OCI-LY3 (cell line): Measurements from ENCODE around the gene SLC10A3.

ENCODE experiments used
- H2AFZ ChIP-seq: fragments of 200-600, 300-600 bp; shearing (Covaris generic); 2 replicates; pipeline ENCODE4 v1.6.0; 2014; ENCODE audit warnings: antibody characterized with exemption, low read depth, low read length
- H3K27ac ChIP-seq: fragments of 200-600, 300-600 bp; sonication (generic); 2 replicates; pipeline ENCODE4 v1.5.1; 2014; ENCODE audit warnings: mild to moderate bottlenecking, low read length, moderate library complexity, mixed read lengths
- H3K27me3 ChIP-seq: fragments of 200-600, 300-600 bp; sonication (generic); 2 replicates; pipeline ENCODE4 v1.6.1; 2014; ENCODE audit warnings: low read depth, low read length, mixed read lengths
- H3K36me3 ChIP-seq: fragments of 200-600, 300-600 bp; sonication (generic); replicated peaks from 2 replicates; pipeline ENCODE3; 2014; ENCODE audit warnings: low read depth, low read length, mixed read lengths
- H3K4me1 ChIP-seq: fragments of 300-600, 200-600 bp; sonication (generic); 2 replicates; pipeline ENCODE4 v1.6.1; 2014; ENCODE audit warnings: low read length, mixed read lengths
- H3K4me2 ChIP-seq: fragments of 200-600, 300-600 bp; sonication (generic); 2 replicates; pipeline ENCODE4 v1.6.1; 2014; ENCODE audit warnings: low read length, mixed read lengths
- H3K4me3 ChIP-seq: fragments of 300-600, 200-600 bp; sonication (generic); 2 replicates; pipeline ENCODE4 v1.5.1; 2014; ENCODE audit warnings: antibody characterized with exemption, mild to moderate bottlenecking, low read length, moderate library complexity
- H3K79me2 ChIP-seq: fragments of 300-600, 200-600 bp; shearing (Covaris generic); 2 replicates; pipeline ENCODE4 v1.6.1; 2014; ENCODE audit warnings: mild to moderate bottlenecking, low read length, mixed read lengths
- H3K9ac ChIP-seq: fragments of 300-600, 200-600 bp; shearing (Covaris generic); 2 replicates; pipeline ENCODE4 v1.6.0; 2014; ENCODE audit warnings: mild to moderate bottlenecking, low read length, moderate library complexity
- H3K9me3 ChIP-seq: fragments of 200-600, 300-600 bp; shearing (Covaris generic); 2 replicates; pipeline ENCODE4 v1.6.1; 2014; ENCODE audit warnings: low read length, mixed read lengths; ENCODE audit not compliant: insufficient read depth
- H4K20me1 ChIP-seq: fragments of 200-600, 300-600 bp; sonication (generic); 2 replicates; pipeline ENCODE4 v1.6.1; 2016; ENCODE audit warnings: low read length, mixed read lengths; ENCODE audit not compliant: insufficient read depth
- CTCF ChIP-seq: fragments of 200-600, 300-600 bp; sonication (generic); IDR thresholded peaks from 2 replicates; pipeline ENCODE4 v1.5.1; 2014; ENCODE audit warnings: antibody characterized with exemption, low read length, low read depth
- EZH2phosphoT487 ChIP-seq: fragments of 200-600 bp; shearing (Covaris generic); IDR thresholded peaks from 2 replicates; pipeline ENCODE4 v1.6.1; 2018; ENCODE audit warnings: antibody characterized with exemption, mixed run types, low read depth

The SLC10A3 gene

GRCh38 chrX:154458116-154458953 lies 32.1 kb downstream of the SLC10A3 start, which contains the start of gene PLXNA3:
Gene PLXNA3 (plus strand): TSS chrX:154458281. CDS start chrX:154460184, 1,903 bp downstream.
- H3K9ac ChIP-seq = peak within 1 kb of the TSS; percentile 80
- TF ChIP-seq EZH2phosphoT487 (no peak), CTCF (no peak)

GRCh38 chrX:154457491-154458115 lies 32.8 kb downstream of the SLC10A3 start:
- Histone ChIP-seq H3K79me2 (peaks cover 14% of the 10 kb centered on the region; the same call in 1 of the 2 replicates), H4K20me1 (peaks cover 5% of the 10 kb centered on the region; the same call in 1 of the 2 replicates), H2AFZ (peak overlapping the region; percentile 71), H3K9ac (peak overlapping the region; percentile 80; the same call in 1 of the 2 replicates), H3K9me3 (no peaks in the 10 kb centered on the region), H3K27ac (no peak overlapping the region), H3K4me1 (peaks cover 9% of the 10 kb centered on the region), H3K4me2 (peak overlapping the region; percentile 75), H3K36me3 (no peaks in the 10 kb centered on the region), H3K4me3 (peak overlapping the region; percentile 82), H3K27me3 (no peaks in the 10 kb centered on the region)
- no peak for TF ChIP-seq CTCF
- no peak for TF ChIP-seq EZH2phosphoT487

More at GRCh38 chrX:154458116-154458953, 32.1 kb downstream of the SLC10A3 start, which contains the start of gene PLXNA3:
- H3K36me3 ChIP-seq = no peaks in the 10 kb centered on the region
- peak within 1 kb of the TSS; percentile 82 for H3K4me3 ChIP-seq
- peaks cover 14% of the 10 kb centered on the region; the same call in 1 of the 2 replicates for H3K79me2 ChIP-seq
- no peaks in the 10 kb centered on the region for H3K9me3 ChIP-seq
- H4K20me1 ChIP-seq = peaks cover 5% of the 10 kb centered on the region; the same call in 1 of the 2 replicates
- H3K27me3 ChIP-seq = no peaks in the 10 kb centered on the region
- peak within 1 kb of the TSS; percentile 71 for H2AFZ ChIP-seq
- no peak within 1 kb of the TSS; the same call in 1 of the 2 replicates for H3K27ac ChIP-seq
- peaks cover 9% of the 10 kb centered on the region for H3K4me1 ChIP-seq
- H3K4me2 ChIP-seq = peak within 1 kb of the TSS; percentile 88

DNA sequence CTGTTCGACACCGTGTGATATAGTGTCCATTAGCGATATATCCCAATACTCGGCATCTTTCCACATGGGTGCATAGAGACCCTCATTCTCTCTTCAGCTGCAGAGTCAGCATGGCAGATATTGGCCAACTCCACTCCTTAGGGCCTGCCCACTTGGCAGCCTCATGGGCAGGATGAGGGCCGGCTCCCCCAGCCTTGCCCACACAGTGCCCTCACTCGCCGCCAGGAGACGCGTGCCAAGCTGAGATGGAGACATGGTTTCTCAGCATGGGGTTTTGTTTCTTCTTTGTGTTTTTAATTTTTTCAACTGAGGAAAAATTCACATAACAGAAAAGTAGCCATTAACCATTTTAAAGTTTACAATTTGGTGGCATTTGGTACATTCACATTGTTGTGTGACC lies 37.6 kb downstream of the SLC10A3 start:
- Histone ChIP-seq H3K9me3 (no peaks in the 10 kb centered on the region), H3K4me3 (no peak overlapping the region), H4K20me1 (no peaks in the 10 kb centered on the region), H2AFZ (no peak overlapping the region), H3K79me2 (no peaks in the 10 kb centered on the region), H3K4me1 (peaks cover 4% of the 10 kb centered on the region), H3K27me3 (no peaks in the 10 kb centered on the region), H3K4me2 (no peak overlapping the region), H3K27ac (no peak overlapping the region), H3K36me3 (peaks cover 4% of the 10 kb centered on the region), H3K9ac (no peak overlapping the region)
- TF ChIP-seq EZH2phosphoT487 = no peak
- TF ChIP-seq CTCF = no peak

DNA sequence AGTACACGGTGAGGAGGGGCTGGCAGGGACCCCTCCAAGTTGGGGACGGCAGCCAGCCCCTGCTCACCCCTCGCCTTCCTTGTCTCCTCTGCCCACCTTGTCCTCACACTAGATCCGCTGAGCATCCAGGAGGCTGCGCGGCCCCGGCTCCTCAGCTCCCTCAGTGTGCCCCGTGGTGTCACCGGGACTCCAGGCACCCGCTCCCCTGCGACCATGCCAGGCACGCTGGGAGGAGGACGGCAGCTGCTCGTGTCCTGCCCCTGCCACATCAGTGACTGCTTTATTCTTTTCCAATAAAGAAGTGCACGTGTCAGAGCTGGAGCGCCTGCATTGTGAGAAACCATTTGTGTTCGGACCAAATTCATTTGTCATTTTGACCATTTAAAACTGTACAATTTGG lies 40.1 kb downstream of the SLC10A3 start:
- Histone ChIP-seq H3K36me3 (peaks cover 4% of the 10 kb centered on the region), H3K79me2 (peaks cover under 1% of the 10 kb centered on the region; the same call in 1 of the 2 replicates), H3K4me3 (no peak overlapping the region), H2AFZ (no peak overlapping the region), H3K27me3 (no peaks in the 10 kb centered on the region), H3K27ac (no peak overlapping the region), H3K4me2 (no peak overlapping the region), H4K20me1 (no peaks in the 10 kb centered on the region), H3K9me3 (no peaks in the 10 kb centered on the region), H3K4me1 (no peaks in the 10 kb centered on the region), H3K9ac (no peak overlapping the region)
- TF ChIP-seq CTCF = no peak
- no peak for TF ChIP-seq EZH2phosphoT487
